Tibial artery (tissue), 4 donors: ENCODE measurements around the gene HERC4.
A peak's percentile ranks its signal among the peaks of the same experiment; 100 is the strongest.
"Not testable (repeated sequence)": the region's sequence is repeated elsewhere in the genome, so short reads cannot be mapped to it uniquely, and the experiment has no call there.

Experiments
- DNase-seq, 2 donors: peaks; one replicate each; pipeline ENCODE4 v3.0.0-alpha.2; 2019
- H3K27ac ChIP-seq, 2 donors: fragments of 200-600 bp; sonication (generic) in 1 of 2; 1 replicate in 1 of 2; 2 replicates in 1 of 2; pipeline ENCODE4 v1.5.1; 2018 to 2019; ENCODE audit warnings: mild to moderate bottlenecking in 1 of 2
- H3K27me3 ChIP-seq, 2 donors: fragments of 200-600 bp; sonication (generic) in 1 of 2; one replicate each; pipeline versions ENCODE4 v1.5.1 to v1.6.0; 2016 to 2019
- H3K36me3 ChIP-seq, 3 donors: fragments of 200-600 bp; sonication (generic) in 2 of 3; one replicate each; pipeline ENCODE4 v1.5.1; 2016 to 2019; ENCODE audit warnings: mild to moderate bottlenecking in 2 of 3
- H3K4me1 ChIP-seq, 4 donors: fragments of 200-600 bp; sonication (generic) in 2 of 4; 1 replicate in 3 of 4; 2 replicates in 1 of 4; pipeline ENCODE4 v1.5.1; 2016 to 2019
- H3K4me3 ChIP-seq, 2 donors: fragments of 200-600 bp; sonication (generic) in 1 of 2; 1 replicate in 1 of 2; 2 replicates in 1 of 2; pipeline ENCODE4 v1.5.1; 2018 to 2019; ENCODE audit warnings: mild to moderate bottlenecking in 2 of 2
- H3K9me3 ChIP-seq, 3 donors: fragments of 200-600 bp; sonication (generic) in 1 of 3; one replicate each; pipeline ENCODE4 v1.5.1; 2016 to 2019
- CTCF ChIP-seq, 2 experiments: fragments of 200-600 bp in 1 of 2; fragments of 450-650 bp in 1 of 2; IDR thresholded peaks; one replicate each; pipeline ENCODE4 v1.5.1; 2017 to 2019; ENCODE audit warnings: antibody characterized with exemption in 2 of 2, mild to moderate bottlenecking in 1 of 2, moderate library complexity in 1 of 2
- intact Hi-C: fragments of 100-400 bp; cut with DNase I; formaldehyde crosslinking; loops from one replicate; pipeline ENCODE4 v1.15.0; 2023; ENCODE audit warnings: low total_unique reads

The HERC4 gene

GRCh38 chr10:68082872-68083271, 7.8 kb upstream of the HERC4 start:
- no peak overlapping the region for H3K4me3 ChIP-seq
- no peaks in the 10 kb centered on the region for H3K36me3 ChIP-seq
- no peak overlapping the region for H3K27ac ChIP-seq
- peak; percentile 40 to 58 for TF ChIP-seq CTCF (IDR thresholded peaks at IDR 0.05)
- no peaks in the 10 kb centered on the region for H3K9me3 ChIP-seq
- DNase-seq: no peak
- H3K27me3 ChIP-seq: no peaks in the 10 kb centered on the region
- peaks cover 0 to 5% (median 0%) of the 10 kb centered on the region in 4 donors for H3K4me1 ChIP-seq
- intact Hi-C loops: no loop called here

GRCh38 chr10:68081916-68082315, 6.8 kb upstream of the HERC4 start:
- intact Hi-C loops: no loop called here
- H3K4me1 ChIP-seq: peaks cover 0 to 5% (median 0%) of the 10 kb centered on the region in 4 donors
- DNase-seq: no peak
- no peak overlapping the region for H3K4me3 ChIP-seq
- no peak for TF ChIP-seq CTCF (IDR thresholded peaks at IDR 0.05)
- no peaks in the 10 kb centered on the region for H3K36me3 ChIP-seq
- no peaks in the 10 kb centered on the region for H3K9me3 ChIP-seq
- H3K27ac ChIP-seq: no peak overlapping the region
- H3K27me3 ChIP-seq: no peaks in the 10 kb centered on the region

GRCh38 chr10:68080853-68081431, 5.9 kb upstream of the HERC4 start:
- Histone ChIP-seq H3K4me1 (peaks cover 0 to 5% (median 0%) of the 10 kb centered on the region in 4 donors), H3K4me3 (no peak overlapping the region), H3K9me3 (no peaks in the 10 kb centered on the region), H3K36me3 (no peaks in the 10 kb centered on the region), H3K27ac (no peak overlapping the region), H3K27me3 (no peaks in the 10 kb centered on the region)
- intact Hi-C loops: no loop called here
- no peak for DNase-seq
- no peak for TF ChIP-seq CTCF (IDR thresholded peaks at IDR 0.05)

- intact Hi-C loops: loop anchor here (10.0 kb wide), 2 partner anchors 195 to 255 kb away; partner anchors contain the start of genes HNRNPH3, PBLD and SIRT1
- no peak for TF ChIP-seq CTCF (IDR thresholded peaks at IDR 0.05)
- DNase-seq: no peak
Observed at GRCh38 chr10:68079434-68079833, 4.4 kb upstream of the HERC4 start.

GRCh38 chr10:68077026-68077425, 1.9 kb upstream of the HERC4 start:
- no peaks in the 10 kb centered on the region for H3K36me3 ChIP-seq
- TF ChIP-seq CTCF (IDR thresholded peaks at IDR 0.05): no peak
- no peak overlapping the region for H3K27ac ChIP-seq
- intact Hi-C loops: loop anchor here (10.0 kb wide), 2 partner anchors 192 to 258 kb away; partner anchors contain the start of genes HNRNPH3, PBLD and SIRT1
- H3K9me3 ChIP-seq: no peaks in the 10 kb centered on the region
- no peak for DNase-seq
- no peaks in the 10 kb centered on the region for H3K27me3 ChIP-seq
- peaks cover 0 to 23% (median 14%) of the 10 kb centered on the region in 4 donors for H3K4me1 ChIP-seq
- no peak overlapping the region for H3K4me3 ChIP-seq

More at GRCh38 chr10:68079434-68079833, 4.4 kb upstream of the HERC4 start:
- H3K4me3 ChIP-seq: no peak overlapping the region
- H3K36me3 ChIP-seq: no peaks in the 10 kb centered on the region
- H3K9me3 ChIP-seq: no peaks in the 10 kb centered on the region
- peaks cover 0 to 9% (median 2%) of the 10 kb centered on the region in 4 donors for H3K4me1 ChIP-seq
- no peak overlapping the region for H3K27ac ChIP-seq
- no peaks in the 10 kb centered on the region for H3K27me3 ChIP-seq

DNA sequence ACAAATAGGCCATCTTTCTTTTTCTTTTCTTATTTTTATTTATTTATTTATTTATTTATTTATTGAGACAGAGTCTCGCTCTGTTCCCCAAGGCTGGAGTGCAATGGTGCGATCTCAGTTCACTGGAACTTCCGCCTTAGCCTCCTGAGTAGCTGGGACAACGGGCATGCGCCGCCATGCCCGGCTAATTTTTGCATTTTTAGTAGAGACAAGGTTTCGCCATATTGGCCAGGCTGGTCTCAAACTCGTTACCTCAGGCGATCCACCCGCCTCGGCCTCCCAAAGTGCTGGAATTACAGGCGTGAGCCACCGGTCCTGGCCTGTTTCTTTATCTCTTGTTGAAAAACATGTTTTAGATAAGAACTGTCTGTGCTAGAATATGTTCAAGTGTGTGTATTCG, 998 bp upstream of the HERC4 start:
- not testable (repeated sequence) for H3K27ac ChIP-seq, H3K36me3 ChIP-seq, DNase-seq, H3K27me3 ChIP-seq, H3K9me3 ChIP-seq, H3K4me3 ChIP-seq
- intact Hi-C loops: loop anchor here (10.0 kb wide), 2 partner anchors 191 to 259 kb away; partner anchors contain the start of genes HNRNPH3, PBLD and SIRT1
- peaks cover 0 to 32% (median 15%) of the 10 kb centered on the region in 4 donors for H3K4me1 ChIP-seq
